ENCODE results near the gene USH2A.

The USH2A gene

GRCh38 chr1:215905493-215906115 is 517.6 kb downstream of the USH2A start:
- no peak for DNase-seq

DNA sequence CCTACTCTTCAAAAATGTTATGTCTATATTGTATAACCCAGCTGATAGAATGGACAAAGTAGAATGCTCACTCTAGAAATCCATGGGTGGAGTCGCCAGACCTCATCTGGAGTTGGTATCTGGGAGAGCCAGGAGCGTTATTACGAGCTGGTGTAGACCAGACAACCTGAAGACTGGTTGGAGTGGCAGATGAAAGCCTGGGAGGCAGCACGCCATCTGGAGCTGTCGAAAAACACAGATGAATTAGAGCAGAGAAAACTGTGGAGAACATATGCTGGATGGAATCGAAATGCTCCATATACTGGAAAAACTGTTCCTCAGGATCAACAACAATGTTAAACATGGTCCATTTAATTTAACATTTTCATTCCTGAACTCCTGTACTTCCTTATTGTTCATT is 522.6 kb downstream of the USH2A start:
- DNase-seq, result no peak

GRCh38 chr1:215899901-215900300 is 523.3 kb downstream of the USH2A start:
- no peak for DNase-seq

DNA sequence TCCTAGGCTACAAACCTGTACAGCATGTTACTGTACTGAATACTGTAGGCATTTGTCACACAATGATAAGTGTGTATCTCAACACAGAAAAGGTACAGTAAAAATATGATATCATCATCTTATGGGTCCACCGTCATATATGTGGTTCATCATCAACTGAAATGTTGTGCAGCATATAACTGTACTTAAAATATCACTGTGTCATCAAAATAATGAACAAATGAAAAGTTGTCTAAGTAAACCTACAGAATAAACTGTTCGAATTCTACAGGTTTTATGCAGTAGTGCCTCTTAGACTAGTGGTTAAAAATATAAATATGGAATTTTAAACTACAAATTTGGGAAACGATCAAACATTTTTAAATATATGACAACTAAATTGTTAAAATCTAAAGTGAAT is 527.4 kb downstream of the USH2A start:
- no peak for DNase-seq

- no peak for DNase-seq
Observed at GRCh38 chr1:215895276-215895675, 528.0 kb downstream of the USH2A start.

DNA sequence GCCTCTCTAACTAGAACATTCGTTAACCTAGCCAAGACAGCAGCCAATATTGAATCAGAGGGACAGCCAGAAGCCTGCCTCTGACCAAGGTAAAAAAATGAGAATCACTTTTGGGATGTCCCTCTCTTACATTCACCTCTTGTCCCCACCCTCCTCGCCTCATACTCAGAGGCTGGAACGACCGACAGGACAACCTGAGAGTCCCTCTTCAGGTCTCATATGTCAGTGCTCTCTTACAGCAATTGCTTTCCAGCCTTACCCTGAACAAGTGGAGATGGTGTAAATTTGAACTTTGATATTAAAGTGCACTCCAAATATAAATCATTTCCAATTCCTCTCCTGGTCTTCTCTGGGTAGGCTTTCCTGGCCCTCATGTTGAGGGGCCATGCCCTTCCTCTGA is 528.6 kb downstream of the USH2A start:
- no peak for DNase-seq

GRCh38 chr1:215891266-215892057 is 531.8 kb downstream of the USH2A start:
- DNase-seq, result no peak

DNA sequence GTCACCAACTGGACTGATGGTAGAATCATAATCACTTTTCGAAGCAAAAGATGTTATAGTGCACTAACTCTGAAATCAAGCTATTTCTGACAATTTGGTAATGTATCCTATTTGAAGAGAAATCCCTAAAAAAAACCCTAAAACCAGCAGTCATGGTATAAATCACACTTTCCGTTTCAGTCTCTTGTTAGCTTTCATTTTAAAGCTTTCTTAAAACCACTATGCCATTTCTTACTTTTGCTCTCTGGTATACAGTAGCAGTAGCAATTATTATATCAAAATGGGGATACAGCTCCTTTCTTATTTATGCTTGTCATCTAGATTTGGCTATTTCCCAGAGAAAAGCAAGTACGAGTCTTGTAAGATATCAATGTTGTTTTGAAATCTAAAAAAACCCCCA is 532.8 kb downstream of the USH2A start:
- DNase-seq, result no peak

- DNase-seq, result no peak
Observed at GRCh38 chr1:215889871-215890270, 533.4 kb downstream of the USH2A start.

GRCh38 chr1:215888159-215888558 is 535.1 kb downstream of the USH2A start:
- no peak for DNase-seq

GRCh38 chr1:215887627-215888026 is 535.6 kb downstream of the USH2A start:
- no peak for DNase-seq

DNA sequence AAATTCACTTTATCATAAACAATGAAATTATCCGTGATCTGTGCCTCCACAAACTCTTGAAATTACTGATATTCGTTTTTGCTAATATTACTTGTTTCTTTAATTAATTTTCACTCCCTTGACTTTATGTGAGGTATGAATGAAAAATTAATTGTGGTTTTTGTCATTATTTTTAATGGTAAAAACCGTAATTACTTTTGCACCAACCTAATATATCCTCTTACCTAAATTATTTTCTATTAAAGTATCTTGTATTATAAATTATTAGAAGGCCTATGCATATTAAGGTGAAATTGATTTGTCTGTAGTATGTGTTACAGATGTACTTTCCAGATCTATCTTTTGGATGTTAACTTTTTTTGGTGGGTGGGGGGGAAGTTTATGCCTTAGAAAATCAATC is 540.2 kb downstream of the USH2A start:
- no peak for DNase-seq

- DNase-seq, result no peak
Observed at GRCh38 chr1:215878843-215879242, 544.4 kb downstream of the USH2A start.

DNA sequence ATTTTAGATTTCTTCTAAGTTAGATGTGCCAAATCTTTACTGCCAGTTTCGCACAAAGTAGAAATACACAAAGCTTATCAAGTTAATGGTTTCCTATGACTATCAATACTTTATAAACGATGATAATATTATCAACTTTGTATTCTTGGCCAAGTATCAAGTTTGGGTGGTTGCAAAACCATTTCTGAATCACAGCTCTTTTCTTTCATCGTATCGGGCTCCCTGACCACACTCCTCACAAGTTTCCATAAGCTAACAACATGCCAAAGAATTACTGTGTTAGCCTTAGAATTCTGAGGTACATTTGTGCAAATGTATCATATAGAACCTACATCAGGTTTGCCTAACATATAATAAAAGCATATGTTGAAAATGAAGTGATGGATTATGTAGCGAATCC is 545.1 kb downstream of the USH2A start:
- no peak for DNase-seq

DNA sequence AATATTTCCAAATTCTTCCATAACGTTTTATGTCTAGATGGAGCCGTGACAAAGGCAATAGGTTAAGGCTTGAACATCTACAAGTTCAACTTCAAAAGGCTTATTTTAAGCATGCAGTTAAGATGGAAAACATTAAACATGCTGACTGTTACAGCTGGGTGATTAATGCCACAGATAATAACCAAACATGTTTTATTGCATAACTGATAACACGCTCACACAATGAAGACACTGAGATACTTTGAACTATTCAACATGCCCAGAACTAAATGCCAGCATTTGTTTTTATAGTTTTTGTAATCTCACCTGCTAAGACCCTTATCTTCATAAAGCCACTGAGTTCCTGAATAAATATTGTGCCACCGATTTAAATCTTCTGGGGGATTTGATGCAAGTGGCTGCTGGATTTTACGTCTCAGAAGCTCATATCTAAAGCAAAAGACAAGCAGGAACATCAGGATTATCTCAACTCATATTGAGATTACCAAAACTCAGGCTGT is 545.7 kb downstream of the USH2A start:
- no peak for DNase-seq

DNA sequence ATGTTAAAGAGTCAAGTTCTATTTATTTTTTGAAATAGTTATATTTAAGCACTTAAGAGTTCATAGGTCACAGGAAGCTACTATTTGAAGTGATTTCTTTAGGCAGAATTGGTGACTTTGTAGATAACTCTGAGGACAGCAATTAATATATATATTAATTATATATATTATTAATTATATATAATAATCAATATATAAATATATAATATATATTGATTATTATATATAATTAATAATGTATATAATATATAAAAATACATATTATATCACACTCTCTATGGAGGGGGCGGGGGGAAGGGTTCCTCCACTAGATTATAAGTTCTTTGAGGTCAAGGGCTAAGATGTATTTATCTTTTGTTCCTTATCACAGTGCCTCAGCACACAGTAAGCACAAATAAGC is 547.5 kb downstream of the USH2A start:
- no peak for DNase-seq

- DNase-seq, result no peak
Observed at GRCh38 chr1:215875236-215875635, 548.0 kb downstream of the USH2A start.

- no peak for DNase-seq
Observed at GRCh38 chr1:215872658-215873057, 550.6 kb downstream of the USH2A start.

GRCh38 chr1:215868500-215868899 is 554.7 kb downstream of the USH2A start:
- no peak for DNase-seq

DNA sequence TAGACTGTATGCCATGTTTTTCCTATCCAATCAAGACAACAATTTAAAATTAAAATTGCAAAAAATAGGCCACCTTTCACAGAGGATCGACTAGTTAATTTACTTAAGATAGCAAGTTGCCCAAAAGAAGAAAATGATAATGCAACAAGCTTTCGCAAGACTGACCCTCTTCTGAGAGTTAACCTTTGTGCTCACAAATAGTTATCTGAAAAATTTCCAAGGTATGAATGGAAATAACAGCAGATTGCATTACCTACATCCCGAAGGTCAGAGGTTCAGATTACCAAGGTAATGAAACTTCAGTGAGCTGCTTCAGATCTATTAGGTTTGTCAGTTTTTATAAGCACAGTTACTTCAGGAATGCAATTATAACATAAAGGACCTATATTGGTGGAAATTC is 558.2 kb downstream of the USH2A start:
- DNase-seq, result no peak

- DNase-seq, result no peak
Observed at GRCh38 chr1:215863796-215864195, 559.5 kb downstream of the USH2A start.

GRCh38 chr1:215860833-215861232 is 562.4 kb downstream of the USH2A start:
- DNase-seq, result no peak

DNA sequence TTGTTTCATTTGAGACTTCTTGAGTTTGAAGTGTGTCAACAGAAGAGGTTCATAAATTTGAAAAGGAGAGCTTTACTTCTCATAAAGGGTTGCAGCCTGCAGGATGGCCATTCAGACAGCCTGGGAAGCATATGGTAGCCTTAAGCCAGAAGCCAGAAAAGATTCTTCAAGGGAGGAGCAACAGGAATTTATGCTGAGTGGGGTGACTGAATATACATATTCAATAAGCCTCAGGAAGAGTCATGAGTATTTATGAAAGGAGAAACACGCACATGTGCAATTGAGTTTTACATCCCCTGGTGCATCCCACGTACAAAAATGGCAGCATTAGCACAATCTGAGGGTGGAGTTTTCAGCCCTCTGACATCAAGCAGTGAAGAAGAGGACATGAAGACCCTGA is 565.9 kb downstream of the USH2A start:
- no peak for DNase-seq

- no peak for DNase-seq
Observed at GRCh38 chr1:215845234-215845891, 577.9 kb downstream of the USH2A start.
